Kidney epithelial cell (primary cell): ENCODE data around the gene PRKCB. TPM values are rescaled to one million over a fixed set of nuclear protein-coding genes. Genes with fewer than 3 reads are reported as not detected.

Source experiments
- DNase-seq: peaks from one replicate; pipeline ENCODE4 v3.0.0-alpha.2; 2010; ENCODE audit warnings: low read depth
- H3K27me3 ChIP-seq: 2 replicates; pipeline ENCODE4 v1.6.0; 2011; ENCODE audit warnings: low read length; ENCODE audit not compliant: control insufficient read depth, insufficient read depth
- H3K36me3 ChIP-seq: 2 replicates; pipeline ENCODE4 v1.5.1; 2011; ENCODE audit warnings: low read length; ENCODE audit not compliant: control insufficient read depth, insufficient read depth
- H3K4me3 ChIP-seq: 2 replicates; pipeline ENCODE4 v1.5.1; 2011; ENCODE audit warnings: low read depth, mild to moderate bottlenecking, control low read depth, low read length
- CTCF ChIP-seq: IDR thresholded peaks from 2 replicates; pipeline ENCODE4 v1.5.1; 2011; ENCODE audit warnings: mild to moderate bottlenecking, moderate library complexity, low read length, control low read depth, inconsistent platforms; ENCODE audit not compliant: insufficient read depth, poor library complexity, severe bottlenecking
- total RNA-seq: library from RNA; depleted of rRNA; stranded (reverse); fragments of >200 nt; gene quantifications from 2 replicates; pipeline ENCODE4 v1.2.3, GENCODE V29; 2015

Gene PRKCB
- total RNA-seq, 1 donor from 2014 or later = 7.1 TPM

GRCh38 chr16:23979982-23980381, 144.2 kb downstream of the PRKCB start:
- TF ChIP-seq CTCF = no peak
- Histone ChIP-seq H3K4me3 (no peak overlapping the region), H3K36me3 (no peaks in the 10 kb centered on the region), H3K27me3 (no peaks in the 10 kb centered on the region)
- no peak for DNase-seq

GRCh38 chr16:23981429-23982399, 145.9 kb downstream of the PRKCB start:
- DNase-seq = no peak
- no peaks in the 10 kb centered on the region for H3K36me3 ChIP-seq
- no peak for TF ChIP-seq CTCF
- no peak overlapping the region for H3K4me3 ChIP-seq
- no peaks in the 10 kb centered on the region for H3K27me3 ChIP-seq

GRCh38 chr16:23986455-23986854, 150.7 kb downstream of the PRKCB start:
- Histone ChIP-seq H3K27me3 (no peaks in the 10 kb centered on the region), H3K36me3 (no peaks in the 10 kb centered on the region), H3K4me3 (no peak overlapping the region)
- DNase-seq = no peak
- no peak for TF ChIP-seq CTCF

GRCh38 chr16:23987443-23987842, 151.7 kb downstream of the PRKCB start:
- no peak for TF ChIP-seq CTCF
- Histone ChIP-seq H3K4me3 (no peak overlapping the region), H3K27me3 (no peaks in the 10 kb centered on the region), H3K36me3 (no peaks in the 10 kb centered on the region)
- DNase-seq = no peak

- no peak for DNase-seq
- TF ChIP-seq CTCF = no peak
- H3K36me3 ChIP-seq = no peaks in the 10 kb centered on the region
- no peak overlapping the region for H3K4me3 ChIP-seq
- H3K27me3 ChIP-seq = no peaks in the 10 kb centered on the region
These were observed 154.7 kb downstream of the PRKCB start for GRCh38 chr16:23990507-23990906.

- Histone ChIP-seq H3K4me3 (no peak overlapping the region), H3K27me3 (no peaks in the 10 kb centered on the region), H3K36me3 (no peaks in the 10 kb centered on the region)
- TF ChIP-seq CTCF = no peak
- DNase-seq = no peak
These were observed 155.3 kb downstream of the PRKCB start for GRCh38 chr16:23991066-23991465.
